Upper lobe of left lung (tissue), 6 donors: ENCODE results near the gene EPRS1. TPM values are rescaled to one million over a fixed set of nuclear protein-coding genes. Genes with fewer than 3 reads are reported as not detected.

ENCODE experiments used
- total RNA-seq, 6 donors: library from RNA; depleted of rRNA in 4 of 6; stranded (reverse); fragments of >200 nt in 4 of 6; gene quantifications; one replicate each; pipeline versions ENCODE4 v1.1.0 to v1.2.1, GENCODE V29; 2016 to 2021
- donor health status: DM: no; HTN: no; CAD: no; lungs with moderate emphysema.
- donor health status: DM: no; HTN: yes; CAD: no; lungs with severe emphysema.

Gene EPRS1
- total RNA-seq, 6 donors from 2014 or later: 21.0 to 77.2 (median 45.6) TPM

Other genes starting within 250 kb of the EPRS1 start
- gene SLC30A10, start 117.9 kb downstream of the EPRS1 start, total RNA-seq: not detected
- gene BPNT1, start 43.3 kb upstream of the EPRS1 start, total RNA-seq: 10 to 100 TPM; 14.7 to 23.9 (median 21.7) TPM
- gene IARS2, start 47.6 kb upstream of the EPRS1 start, total RNA-seq: 10 to 100 TPM; 17.8 to 66.7 (median 48.8) TPM
- 10 to 100 TPM in 5 of 6 donors, 1 to 10 TPM in 1; 9.1 to 35.8 (median 27.1) TPM for gene RAB3GAP2, start 225.9 kb upstream of the EPRS1 start, total RNA-seq